ENCODE measurements around the gene AUNIP. TPM values are rescaled to one million over a fixed set of nuclear protein-coding genes. Genes with fewer than 3 reads are reported as not detected.

Gene AUNIP
- total RNA-seq, 1 donor from 2014 or later = not detected

- Histone ChIP-seq H3K9me3 (no peaks in the 10 kb centered on the region), H3K27ac (no peak overlapping the region), H3K4me1 (peaks cover 7 to 16% of the 10 kb centered on the region in 2 donors), H3K36me3 (no peaks in the 10 kb centered on the region), H3K27me3 (no peaks in the 10 kb centered on the region), H3K4me3 (no peak overlapping the region)
- no peak for DNase-seq (ENCODE audit: low spot score in 2 of 2)
- TF ChIP-seq, protein P1, sequence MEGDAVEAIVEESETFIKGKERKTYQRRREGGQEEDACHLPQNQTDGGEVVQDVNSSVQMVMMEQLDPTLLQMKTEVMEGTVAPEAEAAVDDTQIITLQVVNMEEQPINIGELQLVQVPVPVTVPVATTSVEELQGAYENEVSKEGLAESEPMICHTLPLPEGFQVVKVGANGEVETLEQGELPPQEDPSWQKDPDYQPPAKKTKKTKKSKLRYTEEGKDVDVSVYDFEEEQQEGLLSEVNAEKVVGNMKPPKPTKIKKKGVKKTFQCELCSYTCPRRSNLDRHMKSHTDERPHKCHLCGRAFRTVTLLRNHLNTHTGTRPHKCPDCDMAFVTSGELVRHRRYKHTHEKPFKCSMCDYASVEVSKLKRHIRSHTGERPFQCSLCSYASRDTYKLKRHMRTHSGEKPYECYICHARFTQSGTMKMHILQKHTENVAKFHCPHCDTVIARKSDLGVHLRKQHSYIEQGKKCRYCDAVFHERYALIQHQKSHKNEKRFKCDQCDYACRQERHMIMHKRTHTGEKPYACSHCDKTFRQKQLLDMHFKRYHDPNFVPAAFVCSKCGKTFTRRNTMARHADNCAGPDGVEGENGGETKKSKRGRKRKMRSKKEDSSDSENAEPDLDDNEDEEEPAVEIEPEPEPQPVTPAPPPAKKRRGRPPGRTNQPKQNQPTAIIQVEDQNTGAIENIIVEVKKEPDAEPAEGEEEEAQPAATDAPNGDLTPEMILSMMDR (IDR thresholded peaks at IDR 0.05) = no peak
- intact Hi-C loops (cut with DNase I) = no loop called here
These were observed 13.9 kb upstream of the AUNIP start for GRCh38 chr1:25873120-25873519.

DNA sequence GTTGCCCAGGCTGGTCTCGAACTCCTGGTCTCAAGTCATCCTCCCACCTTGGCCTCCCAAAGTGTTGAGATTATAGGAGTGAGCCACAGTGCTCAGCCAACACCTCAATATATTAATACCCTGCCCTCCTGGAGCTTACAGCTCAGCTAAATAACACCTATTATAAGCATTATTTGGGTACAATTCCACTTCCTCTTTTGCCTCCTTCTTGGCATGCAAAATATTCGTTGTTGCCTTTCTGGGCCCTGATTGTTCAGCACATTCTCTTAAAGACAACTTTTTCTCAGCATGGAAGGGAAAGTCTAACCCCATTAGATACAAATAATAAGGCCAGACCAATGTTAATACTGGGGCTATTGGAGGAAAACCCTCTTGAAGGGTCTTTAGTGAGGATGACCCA, 13.5 kb upstream of the AUNIP start:
- Histone ChIP-seq H3K27ac (no peak overlapping the region), H3K4me1 (peaks cover 7 to 16% of the 10 kb centered on the region in 2 donors)
- TF ChIP-seq, protein P1 (IDR thresholded peaks at IDR 0.05) = no peak

GRCh38 chr1:25871704-25872494, 12.6 kb upstream of the AUNIP start:
- DNase-seq (ENCODE audit: low spot score in 2 of 2) = no peak

More for the DNA sequence above, 13.5 kb upstream of the AUNIP start:
- H3K9me3 ChIP-seq = no peaks in the 10 kb centered on the region
- no peak for DNase-seq (ENCODE audit: low spot score in 2 of 2)
- H3K27me3 ChIP-seq = no peaks in the 10 kb centered on the region
- H3K36me3 ChIP-seq = no peaks in the 10 kb centered on the region
- intact Hi-C loops (cut with DNase I) = no loop called here
- H3K4me3 ChIP-seq = no peak overlapping the region

GRCh38 chr1:25871086-25871703, 11.9 kb upstream of the AUNIP start:
- DNase-seq (ENCODE audit: low spot score in 2 of 2) = no peak
- Histone ChIP-seq H3K4me1 (peaks cover 7 to 16% of the 10 kb centered on the region in 2 donors), H3K9me3 (no peaks in the 10 kb centered on the region), H3K27me3 (no peaks in the 10 kb centered on the region), H3K27ac (no peak overlapping the region), H3K4me3 (no peak overlapping the region), H3K36me3 (no peaks in the 10 kb centered on the region)
- TF ChIP-seq, protein P1 (IDR thresholded peaks at IDR 0.05) = no peak
- intact Hi-C loops (cut with DNase I) = no loop called here

More at GRCh38 chr1:25871704-25872494, 12.6 kb upstream of the AUNIP start:
- no peaks in the 10 kb centered on the region for H3K9me3 ChIP-seq
- no peak overlapping the region for H3K4me3 ChIP-seq
- no peak overlapping the region for H3K27ac ChIP-seq
- H3K4me1 ChIP-seq = peaks cover 7 to 16% of the 10 kb centered on the region in 2 donors
- no peaks in the 10 kb centered on the region for H3K27me3 ChIP-seq
- TF ChIP-seq, protein P1 (IDR thresholded peaks at IDR 0.05) = no peak
- H3K36me3 ChIP-seq = no peaks in the 10 kb centered on the region
- intact Hi-C loops (cut with DNase I) = no loop called here

DNA sequence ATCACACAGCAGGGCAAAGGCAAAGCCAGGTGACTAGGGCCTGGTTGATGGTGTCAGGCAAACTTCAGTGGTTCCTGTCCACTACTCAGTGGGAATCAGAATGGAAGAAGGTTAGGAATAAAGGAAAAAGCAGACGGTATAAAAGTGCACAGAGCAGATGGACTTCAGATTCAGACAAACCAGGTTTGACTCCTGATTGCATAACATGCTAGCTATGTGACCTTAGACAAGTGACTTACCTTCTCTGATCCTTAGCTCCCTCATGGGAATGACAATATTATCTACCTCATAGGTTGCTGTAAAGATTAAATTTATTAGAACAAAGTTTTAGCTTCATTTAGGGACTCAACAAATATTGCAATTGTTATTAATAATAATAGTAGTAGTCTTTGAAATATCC, 11.4 kb upstream of the AUNIP start:
- intact Hi-C loops (cut with DNase I) = no loop called here
- TF ChIP-seq, protein P1 (IDR thresholded peaks at IDR 0.05) = no peak
- Histone ChIP-seq H3K36me3 (no peaks in the 10 kb centered on the region), H3K27me3 (no peaks in the 10 kb centered on the region), H3K4me1 (peaks cover 7 to 12% of the 10 kb centered on the region in 2 donors), H3K4me3 (no peak overlapping the region), H3K27ac (no peak overlapping the region), H3K9me3 (no peaks in the 10 kb centered on the region)
- DNase-seq (ENCODE audit: low spot score in 2 of 2) = no peak
